H1 (cell line): ENCODE results near the gene ZFR. TPM values are rescaled to one million over a fixed set of nuclear protein-coding genes. Genes with fewer than 3 reads are reported as not detected.

Source experiments
- CTCF ChIA-PET: fragments of 300-600 bp; sonication (Branson Sonifier 250); formaldehyde crosslinking; loops from one replicate; lab custom pipeline; 2021; ENCODE audit not compliant: partially characterized antibody; lab: Charles Lee
- POLR2A ChIA-PET: fragments of 300-600 bp; sonication (Branson Sonifier 250); formaldehyde crosslinking; loops from one replicate; lab custom pipeline; 2021; ENCODE audit warnings: inconsistent platforms; ENCODE audit not compliant: partially characterized antibody; lab: Charles Lee
- DNase-seq, 2 experiments: peaks; one replicate each; pipeline versions ENCODE4 v3.0.0 to v3.0.0-alpha.2; 2010 to 2022; ENCODE audit warnings: low spot score in 2 of 2, low read depth in 1 of 2, mixed read lengths in 1 of 2
- FAIRE-seq: peaks from 2 replicates; lab custom pipeline; 2011; peaks lifted over from hg19 to GRCh38; lab: Jason Lieb, UNC
- H2AFZ ChIP-seq: 2 replicates; pipeline ENCODE4 v1.8.1; 2012; ENCODE audit warnings: low read length, inconsistent platforms
- H2AK5ac ChIP-seq: 2 replicates; pipeline ENCODE4 v1.6.1; 2013; ENCODE audit warnings: low read depth, low read length
- H2BK120ac ChIP-seq: replicated peaks from 2 replicates; pipeline ENCODE3; 2013; ENCODE audit warnings: low read depth, low read length, inconsistent platforms
- H2BK12ac ChIP-seq: 2 replicates; pipeline ENCODE4 v1.6.1; 2013; ENCODE audit warnings: low read depth, low read length
- H2BK15ac ChIP-seq: 2 replicates; pipeline ENCODE4 v1.6.1; 2013; ENCODE audit warnings: low read length
- H2BK20ac ChIP-seq: 2 replicates; pipeline ENCODE4 v1.6.1; 2013; ENCODE audit warnings: low read length
- H2BK5ac ChIP-seq: 2 replicates; pipeline ENCODE4 v1.6.1; 2013; ENCODE audit warnings: low read depth, low read length
- H3K14ac ChIP-seq: 2 replicates; pipeline ENCODE4 v1.6.1; 2013; ENCODE audit warnings: inconsistent platforms; ENCODE audit not compliant: insufficient read length
- H3K18ac ChIP-seq: 2 replicates; pipeline ENCODE4 v1.6.1; 2013; ENCODE audit warnings: low read length; ENCODE audit errors: extremely low read depth
- H3K23ac ChIP-seq: 2 replicates; pipeline ENCODE4 v1.6.1; 2013; ENCODE audit warnings: inconsistent platforms; ENCODE audit not compliant: insufficient read length
- H3K23me2 ChIP-seq: 2 replicates; pipeline ENCODE4 v1.6.1; 2013; ENCODE audit warnings: low read depth, low read length
- H3K27ac ChIP-seq: 2 replicates; pipeline ENCODE4 v1.6.1; 2011; ENCODE audit warnings: low read depth, low read length, inconsistent platforms
- H3K27me3 ChIP-seq, 4 experiments: replicated peaks in 1 of 4; 1 replicate in 1 of 4; 2 replicates in 3 of 4; pipeline versions ENCODE4 v1.6.1 to v1.8.1; 2011 to 2013; ENCODE audit warnings: low read length in 3 of 4, mild to moderate bottlenecking in 3 of 4, inconsistent platforms in 2 of 4, mixed read lengths in 2 of 4, moderate library complexity in 1 of 4; ENCODE audit not compliant: control insufficient read depth in 3 of 4, insufficient read depth in 3 of 4; ENCODE audit errors: extremely low read depth in 1 of 4
- H3K36me3 ChIP-seq, 4 experiments: 2 replicates each; pipeline versions ENCODE4 v1.6.1 to v1.8.1; 2011 to 2013; ENCODE audit warnings: mild to moderate bottlenecking in 4 of 4, low read length in 3 of 4, moderate library complexity in 2 of 4, control low read depth in 1 of 4, inconsistent platforms in 1 of 4; ENCODE audit not compliant: insufficient read depth in 4 of 4, control insufficient read depth in 2 of 4
- H3K4ac ChIP-seq: replicated peaks from 2 replicates; pipeline ENCODE3; 2013; ENCODE audit warnings: low read length, low read depth, mixed read lengths, inconsistent platforms; ENCODE audit not compliant: insufficient read length
- H3K4me1 ChIP-seq, 4 experiments: replicated peaks in 1 of 4; 1 replicate in 1 of 4; 2 replicates in 3 of 4; pipeline versions ENCODE4 v1.6.1 to v1.8.1; 2011 to 2013; ENCODE audit warnings: low read length in 3 of 4, inconsistent platforms in 2 of 4, mixed read lengths in 1 of 4; ENCODE audit not compliant: insufficient read depth in 4 of 4, control insufficient read depth in 3 of 4
- H3K4me2 ChIP-seq, 2 experiments: 2 replicates each; pipeline versions ENCODE4 v1.6.1 to v1.8.1; 2011 to 2013; ENCODE audit warnings: low read depth in 2 of 2, low read length in 2 of 2, control low read depth in 1 of 2, inconsistent platforms in 1 of 2, mild to moderate bottlenecking in 1 of 2; ENCODE audit not compliant: insufficient read depth in 1 of 2
- H3K4me3 ChIP-seq, 4 experiments: fragments of 200-600, 300-600 bp in 1 of 4; sonication (generic), shearing (Covaris generic), sonication (Bioruptor Twin) in 1 of 4; 2 replicates each; pipeline versions ENCODE4 v1.5.1 to v1.8.1; 2011 to 2016; ENCODE audit warnings: low read length in 4 of 4, low read depth in 3 of 4, control low read depth in 2 of 4, inconsistent platforms in 2 of 4, mild to moderate bottlenecking in 2 of 4, mixed read lengths in 1 of 4, moderate library complexity in 1 of 4; ENCODE audit not compliant: insufficient read depth in 2 of 4; ENCODE audit errors: extremely low read depth in 1 of 4
- H3K56ac ChIP-seq: replicated peaks from 2 replicates; pipeline ENCODE3; 2013; ENCODE audit warnings: low read depth, mild to moderate bottlenecking, mixed read lengths, low read length, inconsistent platforms; ENCODE audit not compliant: insufficient read length
- H3K79me1 ChIP-seq: 2 replicates; pipeline ENCODE4 v1.6.1; 2013; ENCODE audit warnings: low read depth, low read length, control low read depth
- H3K79me2 ChIP-seq, 2 experiments: 2 replicates each; pipeline versions ENCODE4 v1.6.1 to v1.8.1; 2012 to 2013; ENCODE audit warnings: low read length in 2 of 2, mild to moderate bottlenecking in 2 of 2, inconsistent platforms in 1 of 2; ENCODE audit not compliant: insufficient read depth in 2 of 2, control insufficient read depth in 1 of 2
- H3K9ac ChIP-seq, 4 experiments: replicated peaks in 1 of 4; 1 replicate in 1 of 4; 2 replicates in 3 of 4; pipeline versions ENCODE4 v1.6.1 to v1.8.1; 2011 to 2013; ENCODE audit warnings: low read depth in 3 of 4, low read length in 3 of 4, control low read depth in 2 of 4, mild to moderate bottlenecking in 2 of 4, moderate library complexity in 2 of 4, inconsistent platforms in 1 of 4; ENCODE audit errors: extremely low read depth in 1 of 4
- H3K9me3 ChIP-seq, 2 experiments: 2 replicates each; pipeline versions ENCODE4 v1.6.1 to v1.8.1; 2012 to 2013; ENCODE audit warnings: mild to moderate bottlenecking in 2 of 2, moderate library complexity in 2 of 2, control low read depth in 1 of 2, inconsistent platforms in 1 of 2, low read depth in 1 of 2, low read length in 1 of 2, mixed read lengths in 1 of 2; ENCODE audit not compliant: insufficient read depth in 2 of 2
- H4K20me1 ChIP-seq, 2 experiments: replicated peaks in 1 of 2; 2 replicates each; pipeline versions ENCODE3 to v1.8.1; 2011 to 2013; ENCODE audit warnings: inconsistent platforms in 2 of 2, low read length in 2 of 2, mild to moderate bottlenecking in 1 of 2; ENCODE audit not compliant: insufficient read depth in 2 of 2, control insufficient read depth in 1 of 2
- H4K5ac ChIP-seq: 2 replicates; pipeline ENCODE4 v1.6.1; 2013; ENCODE audit warnings: low read length, low read depth, mixed read lengths, inconsistent platforms; ENCODE audit not compliant: insufficient read length
- H4K8ac ChIP-seq: 2 replicates; pipeline ENCODE4 v1.8.0; 2013; ENCODE audit warnings: mild to moderate bottlenecking, moderate library complexity, low read length, inconsistent platforms; ENCODE audit not compliant: insufficient read depth; ENCODE audit errors: extremely low read depth
- H4K91ac ChIP-seq: replicated peaks from 2 replicates; pipeline ENCODE3; 2013; ENCODE audit warnings: low read length, mixed read lengths, inconsistent platforms; ENCODE audit not compliant: insufficient read length
- KDM1A ChIP-seq: fragments of 200-600, 300-600 bp; sonication (generic); IDR thresholded peaks from 2 replicates; pipeline ENCODE4 v1.7.1; 2016; ENCODE audit warnings: mild to moderate bottlenecking, low read length, borderline replicate concordance
- RBBP5 ChIP-seq: IDR thresholded peaks from 2 replicates; pipeline ENCODE4 v1.7.1; 2012; ENCODE audit warnings: low read depth, mild to moderate bottlenecking, inconsistent platforms, low read length, moderate library complexity, borderline replicate concordance
- RXRA ChIP-seq: IDR thresholded peaks from 2 replicates; pipeline ENCODE4 v1.6.1; 2011; ENCODE audit warnings: low read depth, mild to moderate bottlenecking, low read length, moderate library complexity; ENCODE audit not compliant: insufficient read depth
- SIN3A ChIP-seq, 2 experiments: IDR thresholded peaks in 1 of 2; conservative IDR thresholded peaks in 1 of 2; 2 replicates each; pipeline ENCODE4 v1.6.1; 2011 to 2012; ENCODE audit warnings: low read length in 2 of 2, improper control_type of control experiment in 1 of 2, low read depth in 1 of 2, mild to moderate bottlenecking in 1 of 2
- TCF12 ChIP-seq: IDR thresholded peaks from 2 replicates; pipeline ENCODE4 v1.6.1; 2011; ENCODE audit warnings: low read depth, mild to moderate bottlenecking, low read length
- whole genome bisulfite sequencing, 2 experiments: shearing (Covaris generic) in 1 of 2; methylation state at CpG; one replicate each; pipeline versions ENCODE4 v1.1.6 to v1.1.7; 2013 to 2015; ENCODE audit warnings: low lambda C conversion rate in 2 of 2, mixed read lengths in 2 of 2, inconsistent platforms in 1 of 2, low coverage in 1 of 2, missing lambda C conversion rate in 1 of 2; ENCODE audit not compliant: insufficient replicate concordance in 2 of 2, insufficient coverage in 1 of 2, insufficient read length in 1 of 2; ENCODE audit errors: extremely low coverage in 1 of 2, missing lambda C conversion rate in 1 of 2; 5-methylcytosine and 5-hydroxymethylcytosine counted together
- polyA plus RNA-seq, 7 experiments: library from polyadenylated mRNA; depleted of rRNA in 3 of 7; stranded (reverse) in 5 of 7; unstranded in 2 of 7; fragments of >200 nt in 5 of 7; fragments of 200-250 nt in 2 of 7; gene quantifications; 1 replicate in 5 of 7; 2 replicates in 1 of 7; 4 replicates in 1 of 7; pipeline versions ENCODE4 v1.2.1 to v1.2.3, GENCODE V29; 2011 to 2013; ENCODE audit warnings: missing spikeins in 2 of 7, mixed read lengths in 2 of 7
- total RNA-seq: library from RNA; stranded (reverse); fragmentation: NEBNext Ultra II Directional; extraction: Animal tissue kit (Norgen Biotek cat#: 25700); gene quantifications from 2 replicates; pipeline ENCODE4 v1.2.1, GENCODE V29; 2021

Gene ZFR
- total and polyA plus RNA-seq, 2 of the 8 experiments (the other 6 are each of a cell fraction or from before 2014, with no cell fraction given): 68.8 to 92.7 TPM

GRCh38 chr5:32436553-32437242 is 7.8 kb downstream of the ZFR start:
- Histone ChIP-seq H3K4me2 (no peak overlapping the region), H4K20me1 (peaks cover 11 to 18% of the 10 kb centered on the region in 2 experiments), H3K14ac (no peak overlapping the region), H3K36me3 (no peaks in the 10 kb centered on the region), H3K79me1 (no peaks in the 10 kb centered on the region; the same call in 1 of the 2 replicates), H3K4me3 (no peak overlapping the region), H3K79me2 (peaks cover 0 to 96% of the 10 kb centered on the region in 2 experiments; a peak in 3 of 4 replicates), H3K4ac (no peak overlapping the region), H3K23ac (no peak overlapping the region), H3K27ac (no peak overlapping the region), H2BK15ac (no peak overlapping the region)
- CTCF ChIA-PET: interaction anchor here (1.5 kb wide), 1 partner anchor 12 kb away, joined by 3 read pairs; no protein-coding TSS in a partner anchor
- DNase-seq: no peak
- TF ChIP-seq RBBP5 (no peak), RXRA (no peak), SIN3A (conservative IDR thresholded peaks at IDR 0.05 in 1 of 2, IDR thresholded peaks at IDR 0.05 in 1 of 2; ENCODE audit: low read depth in 1 of 2, low read length in 2 of 2) (no peak), KDM1A (no peak), TCF12 (no peak)
- TF ChIP-seq, all 59 proteins: peak for 0
- Histone ChIP-seq H4K91ac (no peak overlapping the region), H3K18ac (no peak overlapping the region), H4K5ac (no peak overlapping the region), H2AK5ac (no peak overlapping the region), H3K56ac (no peak overlapping the region), H3K27me3 (no peaks in the 10 kb centered on the region), H4K8ac (no peak overlapping the region), H2BK5ac (no peak overlapping the region), H3K4me1 (peaks cover 0 to 2% (median under 1%) of the 10 kb centered on the region in 4 experiments; a peak in 1 of 7 replicates), H3K23me2 (no peaks in the 10 kb centered on the region), H2BK20ac (no peak overlapping the region), H3K9me3 (no peaks in the 10 kb centered on the region), H2BK12ac (no peak overlapping the region), H2AFZ (no peak overlapping the region), H3K9ac (no peak overlapping the region), H2BK120ac (no peak overlapping the region)
- 90% methylated on average over 4 of the region's 4 CpGs; no CpG with 5 or more reads in 1 of the 2 experiments for WGBS, 2 experiments
- POLR2A ChIA-PET: interaction anchor here (0.6 kb wide), 1 partner anchor 145 kb away, joined by 3 read pairs; no protein-coding TSS in a partner anchor
- FAIRE-seq: no peak
